Heart left ventricle (tissue), 13 donors: ENCODE results near the gene CPM.

ENCODE experiments used
- CTCF ChIP-seq, 12 donors: fragments of 200-600 bp; sonication (generic) in 4 of 12; IDR thresholded peaks; one replicate each; pipeline versions ENCODE4 v1.5.0 to v1.8.0; 2018 to 2022; ENCODE audit warnings: antibody characterized with exemption in 12 of 12, mild to moderate bottlenecking in 5 of 12
- POLR2A ChIP-seq, 2 donors: fragments of 450-650 bp; IDR thresholded peaks; one replicate each; pipeline ENCODE4 v1.6.1; 2017; ENCODE audit warnings: antibody characterized with exemption in 2 of 2, mild to moderate bottlenecking in 2 of 2, moderate library complexity in 2 of 2
- donor health status: ischemic (EF 13 %, LVEDD 7.1; RV severe dilation, severe dysfunction).
- donor health status: DM: no; HTN: yes; CAD: no.
- donor health status: DM: no; HTN: no; CAD: no.
- donor health status: ischemic (EF 25% LVEDD 6.9; RV normal size, moderate dysfunction).
- donor health status: ischemic (EF 25% LVEDD 5.7; RV mildly dilated, moderate dysfunction).
- donor health status: ischemic (EF 35%, LVEDD 5.7; RV mildly dilated, moderate dysfunction).
- donor health status: nonischemic (EF 11% LVEDD 7.7; RV severe dilation, severe dysfunction).
- donor health status: DM: yes; HTN: yes; CAD: no.
- donor health status: PGD.
- donor health status: ischemic (EF 29% LVEDD 5.4; RV normal size, mild dysfunction).
- donor health status: nonischemic (EF 23%, LVEDD 6.1; RV moderate dilation, normal function).

- TF ChIP-seq CTCF (IDR thresholded peaks at IDR 0.05) (no peak), POLR2A (IDR thresholded peaks at IDR 0.05) (peak; percentile 71 to 93)
These were observed at the start of gene CPM for GRCh38 chr12:68932961-68933893.
